MCF 10A (cell line): ENCODE results near the gene P2RX1. TPM values are rescaled to one million over a fixed set of nuclear protein-coding genes. Genes with fewer than 3 reads are reported as not detected.

Source experiments
- BruUV-seq: library from RNA; stranded (reverse); fragments of 400-500 nt; replicated peaks from 2 replicates; lab custom pipeline; 2021; lab: Mats Ljungman, UMichigan
- CTCF ChIA-PET: fragments of 300-600 bp; sonication (Branson Sonifier 250); formaldehyde crosslinking; extraction: SDS; loops from one replicate; lab custom pipeline; 2021; ENCODE audit warnings: antibody characterized with exemption, inconsistent platforms; lab: Yijun Ruan, JAX
- POLR2A ChIA-PET: fragments of 300-600, 350-650 bp; sonication (Branson Sonifier 250); formaldehyde crosslinking; extraction: SDS; loops from one replicate; lab custom pipeline; 2020; ENCODE audit warnings: antibody characterized with exemption, inconsistent platforms; lab: Yijun Ruan, JAX
- DNase-seq: peaks from one replicate; pipeline ENCODE4 v3.0.0-alpha.2; 2018; ENCODE audit not compliant: unreplicated experiment
- H3K27ac Mint-ChIP-seq: one replicate; pipeline ENCODE4 v1.8.0; 2022; ENCODE audit warnings: mild to moderate bottlenecking, low read depth, mixed read lengths; ENCODE audit not compliant: unreplicated experiment
- H3K27me3 Mint-ChIP-seq: one replicate; pipeline ENCODE4 v1.8.0; 2022; ENCODE audit warnings: mixed read lengths; ENCODE audit not compliant: insufficient read depth, unreplicated experiment
- H3K36me3 Mint-ChIP-seq: one replicate; pipeline ENCODE4 v1.8.0; 2022; ENCODE audit warnings: mild to moderate bottlenecking, moderate library complexity, mixed read lengths; ENCODE audit not compliant: insufficient read depth, unreplicated experiment
- H3K4me1 Mint-ChIP-seq: one replicate; pipeline ENCODE4 v1.8.0; 2022; ENCODE audit warnings: mixed read lengths; ENCODE audit not compliant: insufficient read depth, unreplicated experiment
- H3K4me3 Mint-ChIP-seq: one replicate; pipeline ENCODE4 v1.8.0; 2022; ENCODE audit warnings: mild to moderate bottlenecking, moderate library complexity, mixed read lengths; ENCODE audit not compliant: unreplicated experiment
- H3K9me3 Mint-ChIP-seq: one replicate; pipeline ENCODE4 v1.8.0; 2022; ENCODE audit warnings: mixed read lengths; ENCODE audit not compliant: unreplicated experiment
- intact Hi-C: fragments of 100-400 bp; cut with micrococcal nuclease; formaldehyde crosslinking; loops from 2 replicates; pipeline ENCODE4 v1.14.1; 2022
- total RNA-seq: library from RNA; stranded (reverse); gene quantifications from 2 replicates; pipeline ENCODE4 v1.2.3, GENCODE V29; 2022
- TF ChIP-seq, protein P1 (sequence below): fragments of 200-600 bp; IDR thresholded peaks from one replicate; pipeline ENCODE4 v1.8.0; 2022; ENCODE audit warnings: antibody characterized with exemption, mild to moderate bottlenecking; ENCODE audit not compliant: unreplicated experiment

Gene P2RX1
- total RNA-seq, 1 experiment from 2014 or later = not detected

DNA sequence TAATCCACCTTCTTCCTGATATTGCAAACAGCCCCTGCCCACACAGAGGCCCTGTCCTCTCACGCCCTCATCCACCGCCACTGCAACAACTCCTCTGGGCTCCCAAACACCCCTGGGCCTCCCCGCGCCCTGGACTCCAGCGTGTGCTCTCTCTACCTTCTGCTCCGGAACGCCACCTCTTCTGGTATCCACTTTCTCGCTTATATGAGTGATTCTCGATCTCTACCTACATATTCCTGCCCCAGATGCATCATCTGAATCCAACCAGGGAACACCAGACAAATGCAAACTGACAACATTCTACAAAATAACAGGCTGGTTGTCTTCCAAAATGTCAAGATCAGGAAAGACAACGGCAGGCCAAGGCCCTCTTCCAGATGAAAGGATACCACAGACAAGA lies 42.4 kb downstream of the P2RX1 start:
- TF ChIP-seq, protein P1, sequence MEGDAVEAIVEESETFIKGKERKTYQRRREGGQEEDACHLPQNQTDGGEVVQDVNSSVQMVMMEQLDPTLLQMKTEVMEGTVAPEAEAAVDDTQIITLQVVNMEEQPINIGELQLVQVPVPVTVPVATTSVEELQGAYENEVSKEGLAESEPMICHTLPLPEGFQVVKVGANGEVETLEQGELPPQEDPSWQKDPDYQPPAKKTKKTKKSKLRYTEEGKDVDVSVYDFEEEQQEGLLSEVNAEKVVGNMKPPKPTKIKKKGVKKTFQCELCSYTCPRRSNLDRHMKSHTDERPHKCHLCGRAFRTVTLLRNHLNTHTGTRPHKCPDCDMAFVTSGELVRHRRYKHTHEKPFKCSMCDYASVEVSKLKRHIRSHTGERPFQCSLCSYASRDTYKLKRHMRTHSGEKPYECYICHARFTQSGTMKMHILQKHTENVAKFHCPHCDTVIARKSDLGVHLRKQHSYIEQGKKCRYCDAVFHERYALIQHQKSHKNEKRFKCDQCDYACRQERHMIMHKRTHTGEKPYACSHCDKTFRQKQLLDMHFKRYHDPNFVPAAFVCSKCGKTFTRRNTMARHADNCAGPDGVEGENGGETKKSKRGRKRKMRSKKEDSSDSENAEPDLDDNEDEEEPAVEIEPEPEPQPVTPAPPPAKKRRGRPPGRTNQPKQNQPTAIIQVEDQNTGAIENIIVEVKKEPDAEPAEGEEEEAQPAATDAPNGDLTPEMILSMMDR = no peak
- ChIA-PET POLR2A (no interaction called here), CTCF (no interaction called here)
- Mint-ChIP-seq H3K4me3 (no peak overlapping the region), H3K36me3 (peaks cover 63% of the 10 kb centered on the region), H3K27ac (no peak overlapping the region), H3K27me3 (no peaks in the 10 kb centered on the region), H3K4me1 (no peaks in the 10 kb centered on the region), H3K9me3 (no peaks in the 10 kb centered on the region)
- no TSS peak for BruUV-seq
- DNase-seq = no peak
- intact Hi-C loops = no loop called here

DNA sequence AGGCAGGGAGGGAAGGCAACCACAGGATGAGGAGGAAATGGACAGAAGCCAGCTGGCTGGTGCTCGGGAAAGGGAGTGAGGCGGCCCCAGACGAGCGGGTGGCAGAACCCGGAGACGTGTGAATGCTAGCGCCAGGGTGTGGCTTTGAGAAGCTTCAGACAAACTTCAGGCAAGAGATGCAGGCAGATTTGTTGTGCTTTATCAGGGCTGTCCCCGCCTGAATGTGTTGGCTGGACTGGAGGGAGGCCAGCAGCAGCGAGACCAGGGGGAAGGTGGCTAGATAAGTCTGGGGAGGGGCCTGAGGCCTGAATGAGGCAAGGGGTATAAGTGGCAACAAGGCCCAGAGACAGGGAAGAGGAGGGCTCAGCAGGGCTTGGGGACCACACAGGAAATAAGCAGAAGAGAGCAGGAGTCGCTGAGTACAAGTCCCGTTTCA lies 45.4 kb downstream of the P2RX1 start:
- Mint-ChIP-seq H3K4me1 (no peaks in the 10 kb centered on the region), H3K27me3 (no peaks in the 10 kb centered on the region), H3K27ac (no peak overlapping the region), H3K4me3 (no peak overlapping the region), H3K36me3 (peaks cover 68% of the 10 kb centered on the region), H3K9me3 (no peaks in the 10 kb centered on the region)
- ChIA-PET CTCF (no interaction called here), POLR2A (no interaction called here)
- intact Hi-C loops = no loop called here
- no TSS peak for BruUV-seq
- TF ChIP-seq, protein P1 = no peak
- no peak for DNase-seq

DNA sequence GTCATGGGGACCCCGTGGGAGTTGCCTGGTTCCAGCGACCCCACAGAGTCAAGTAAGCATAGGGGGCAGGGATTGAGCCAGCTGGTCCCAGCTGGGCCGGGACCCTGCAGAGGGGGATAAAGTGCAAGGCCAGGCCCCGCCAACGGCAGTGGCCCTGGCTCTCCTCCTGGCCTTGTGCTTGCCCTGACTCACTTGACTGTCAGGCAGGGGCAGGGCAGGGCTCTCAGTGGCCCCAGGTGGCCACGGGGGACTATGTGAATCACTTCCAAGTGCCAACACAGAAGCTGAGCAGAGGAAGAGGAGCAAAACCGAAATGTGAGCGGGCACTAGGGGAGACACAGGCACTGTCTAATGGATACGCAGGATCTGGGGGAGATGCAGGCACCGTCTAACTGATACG lies 48.7 kb downstream of the P2RX1 start:
- peaks cover 51% of the 10 kb centered on the region for H3K36me3 Mint-ChIP-seq
- intact Hi-C loops = no loop called here
- POLR2A ChIA-PET = no interaction called here
- H3K4me3 Mint-ChIP-seq = no peak overlapping the region
- DNase-seq = no peak
- TF ChIP-seq, protein P1 = no peak
- H3K4me1 Mint-ChIP-seq = no peaks in the 10 kb centered on the region
- H3K9me3 Mint-ChIP-seq = no peaks in the 10 kb centered on the region
- BruUV-seq = no TSS peak
- CTCF ChIA-PET = interaction anchor here (1.1 kb wide), 1 partner anchor 145 kb away, joined by 3 read pairs; no protein-coding TSS in a partner anchor
- no peaks in the 10 kb centered on the region for H3K27me3 Mint-ChIP-seq
- no peak overlapping the region for H3K27ac Mint-ChIP-seq

DNA sequence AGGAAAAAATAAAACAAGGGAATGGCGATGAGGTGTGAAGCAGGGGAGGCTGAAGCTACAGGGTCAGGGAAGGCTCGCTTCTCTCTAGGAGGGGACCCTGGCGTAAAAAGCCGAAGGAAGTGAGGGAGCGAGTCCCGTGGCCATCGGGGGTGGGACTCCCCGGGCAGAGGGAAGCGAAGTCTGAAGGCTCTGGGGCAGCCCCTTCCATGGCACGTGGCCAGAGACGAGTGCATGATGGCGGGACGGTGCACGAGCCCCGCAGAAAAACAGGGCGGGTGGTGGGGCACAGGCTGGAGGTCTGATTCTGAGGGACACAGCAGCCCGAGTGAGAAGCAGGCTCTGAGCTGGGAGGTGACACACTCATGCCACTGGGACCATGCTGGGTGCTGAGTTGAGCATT lies 49.2 kb downstream of the P2RX1 start:
- intact Hi-C loops = no loop called here
- Mint-ChIP-seq H3K9me3 (no peaks in the 10 kb centered on the region), H3K36me3 (peaks cover 46% of the 10 kb centered on the region), H3K4me3 (no peak overlapping the region), H3K4me1 (no peaks in the 10 kb centered on the region), H3K27ac (no peak overlapping the region), H3K27me3 (no peaks in the 10 kb centered on the region)
- TF ChIP-seq, protein P1 = no peak
- DNase-seq = no peak
- ChIA-PET CTCF (interaction anchor here (0.6 to 1.1 kb wide), 3 partner anchors 145 to 599 kb away, joined by 3 to 5 read pairs (median 3); no protein-coding TSS in a partner anchor), POLR2A (interaction anchor here (1.0 kb wide), 1 partner anchor 12 kb away, joined by 4 read pairs; no protein-coding TSS in a partner anchor)
- BruUV-seq = no TSS peak
